LNCaP clone FGC (cell line): ENCODE data around the gene RPAP2.
"Not testable (repeated sequence)": the region's sequence is repeated elsewhere in the genome, so short reads cannot be mapped to it uniquely, and the experiment has no call there.

Source experiments
- DNase-seq: peaks from one replicate; pipeline ENCODE4 v3.0.0-alpha.2; 2011; ENCODE audit warnings: low read depth
- H3K4me3 ChIP-seq: 2 replicates; pipeline ENCODE4 v1.5.1; 2011; ENCODE audit warnings: mild to moderate bottlenecking, low read depth, low read length, control low read depth
- TF ChIP-seq, protein P1 (sequence below): IDR thresholded peaks from 2 replicates; pipeline ENCODE4 v1.5.1; 2012; ENCODE audit warnings: mild to moderate bottlenecking; ENCODE audit not compliant: control insufficient read depth, insufficient read depth; ENCODE audit errors: extremely low read depth

RPAP2 gene

DNA sequence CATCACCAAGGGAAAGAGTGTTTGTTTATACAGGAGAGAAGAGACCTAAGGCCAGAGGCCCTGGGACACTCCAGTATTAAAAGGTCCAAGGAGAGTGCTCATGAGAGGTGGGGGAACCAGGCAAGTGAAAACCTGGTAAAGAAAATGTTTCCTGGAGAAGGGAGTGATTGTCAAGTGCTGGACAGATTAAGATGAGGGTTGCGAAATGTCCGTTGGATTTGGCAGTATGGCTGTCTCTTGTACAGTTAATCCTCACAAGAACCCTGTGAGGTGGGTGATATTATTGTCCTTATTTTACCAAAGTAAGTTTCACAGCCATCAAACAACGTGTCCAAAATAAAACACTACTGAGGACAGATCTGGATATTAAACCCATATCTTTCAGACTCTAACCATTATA is 44.2 kb downstream of the RPAP2 start:
- DNase-seq = no peak
- H3K4me3 ChIP-seq = no peak overlapping the region
- TF ChIP-seq, protein P1, sequence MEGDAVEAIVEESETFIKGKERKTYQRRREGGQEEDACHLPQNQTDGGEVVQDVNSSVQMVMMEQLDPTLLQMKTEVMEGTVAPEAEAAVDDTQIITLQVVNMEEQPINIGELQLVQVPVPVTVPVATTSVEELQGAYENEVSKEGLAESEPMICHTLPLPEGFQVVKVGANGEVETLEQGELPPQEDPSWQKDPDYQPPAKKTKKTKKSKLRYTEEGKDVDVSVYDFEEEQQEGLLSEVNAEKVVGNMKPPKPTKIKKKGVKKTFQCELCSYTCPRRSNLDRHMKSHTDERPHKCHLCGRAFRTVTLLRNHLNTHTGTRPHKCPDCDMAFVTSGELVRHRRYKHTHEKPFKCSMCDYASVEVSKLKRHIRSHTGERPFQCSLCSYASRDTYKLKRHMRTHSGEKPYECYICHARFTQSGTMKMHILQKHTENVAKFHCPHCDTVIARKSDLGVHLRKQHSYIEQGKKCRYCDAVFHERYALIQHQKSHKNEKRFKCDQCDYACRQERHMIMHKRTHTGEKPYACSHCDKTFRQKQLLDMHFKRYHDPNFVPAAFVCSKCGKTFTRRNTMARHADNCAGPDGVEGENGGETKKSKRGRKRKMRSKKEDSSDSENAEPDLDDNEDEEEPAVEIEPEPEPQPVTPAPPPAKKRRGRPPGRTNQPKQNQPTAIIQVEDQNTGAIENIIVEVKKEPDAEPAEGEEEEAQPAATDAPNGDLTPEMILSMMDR = no peak

DNA sequence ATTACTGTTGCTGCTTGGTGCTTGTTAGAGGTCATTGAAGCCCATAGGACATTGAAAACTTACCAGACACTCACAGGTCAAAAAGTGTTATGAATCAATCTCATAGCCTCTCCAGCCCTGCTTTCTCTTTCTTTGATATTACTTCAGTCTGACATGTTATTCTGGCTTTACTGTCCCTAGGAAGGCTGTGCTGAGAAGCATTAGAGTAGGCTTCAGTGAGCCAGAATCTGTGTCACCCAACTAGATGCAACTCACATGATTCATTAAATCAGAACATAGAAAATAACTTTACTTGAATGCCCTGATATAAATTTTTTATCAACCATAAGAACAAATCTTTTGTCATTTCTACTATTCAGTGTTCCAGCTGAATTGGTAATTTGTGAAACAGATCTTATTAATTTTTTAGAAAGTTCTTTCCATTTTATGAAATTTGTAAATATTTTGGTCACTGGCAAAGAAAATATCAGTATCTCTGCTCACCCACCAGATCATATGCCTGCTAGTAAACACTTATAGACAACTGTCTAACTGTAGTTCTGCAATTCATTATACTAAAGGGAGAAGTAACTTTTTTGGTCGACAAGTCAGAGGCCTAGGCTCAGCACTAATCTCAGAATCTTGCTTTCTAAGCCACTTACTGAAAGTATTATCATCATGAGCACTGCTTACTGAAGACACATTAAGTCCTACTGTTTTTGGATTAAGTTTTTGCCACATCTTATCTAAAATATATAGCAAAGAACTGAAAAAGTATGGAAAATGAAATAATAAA is 48.2 kb downstream of the RPAP2 start:
- no peak overlapping the region for H3K4me3 ChIP-seq
- no peak for DNase-seq
- TF ChIP-seq, protein P1 = no peak

DNA sequence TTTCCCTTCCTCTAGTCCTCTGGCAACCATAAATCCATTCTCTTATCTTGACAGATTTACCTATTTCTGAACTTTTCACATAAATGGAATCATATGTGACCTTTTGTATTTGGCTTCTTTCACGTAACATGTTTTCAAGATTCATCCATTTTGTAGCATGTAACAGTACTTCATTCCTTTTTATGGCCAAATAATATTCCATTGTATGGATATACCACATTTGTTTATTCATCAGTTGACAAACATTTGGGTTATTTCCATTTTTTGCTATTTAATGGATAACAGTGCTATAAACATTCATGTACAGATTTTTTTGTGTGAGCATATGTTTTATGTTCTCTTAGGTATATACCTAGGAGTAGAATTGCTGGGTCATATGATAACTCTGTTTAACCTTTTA is 54.0 kb downstream of the RPAP2 start:
- no peak for DNase-seq
- H3K4me3 ChIP-seq = no peak overlapping the region
- TF ChIP-seq, protein P1 = no peak

DNA sequence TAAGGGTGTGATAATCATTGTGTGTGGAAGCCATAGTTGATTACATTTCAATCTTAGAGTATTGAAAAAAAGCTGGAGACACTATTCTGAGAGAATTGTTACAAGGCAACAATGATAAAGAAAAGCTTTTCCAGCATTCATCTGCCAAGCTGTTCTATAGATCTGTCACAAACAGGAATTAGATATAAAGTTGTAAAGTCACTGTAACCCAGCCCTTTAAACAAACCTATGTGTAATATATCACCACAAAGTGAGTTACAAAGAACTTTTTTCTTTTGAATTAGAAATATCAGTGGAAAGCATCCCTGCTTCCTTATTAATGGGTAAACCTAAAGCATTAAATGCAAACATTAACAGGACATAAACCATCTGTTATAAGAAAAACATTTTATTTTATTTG is 55.4 kb downstream of the RPAP2 start:
- H3K4me3 ChIP-seq = no peak overlapping the region
- no peak for DNase-seq
- TF ChIP-seq, protein P1 = no peak

DNA sequence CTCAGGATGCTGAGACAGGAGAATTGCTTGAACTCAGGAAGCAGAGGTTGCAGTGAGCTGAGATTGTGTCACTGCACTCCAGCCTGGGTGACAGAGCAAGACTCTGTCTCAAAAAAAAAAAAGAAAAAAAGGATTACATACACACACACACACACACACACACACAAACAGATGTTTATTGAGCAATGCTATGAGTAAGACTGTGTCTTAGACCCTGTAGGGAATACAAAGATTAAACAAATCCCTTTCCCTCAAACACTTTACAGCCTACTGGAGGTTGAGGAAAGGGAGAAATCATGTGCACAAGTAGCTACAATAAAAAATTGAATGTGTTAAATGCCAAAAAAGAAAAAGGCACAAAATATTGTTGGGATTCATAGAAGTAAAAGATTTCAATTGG is 58.1 kb downstream of the RPAP2 start:
- TF ChIP-seq, protein P1 = no peak
- no peak for DNase-seq
- no peak overlapping the region for H3K4me3 ChIP-seq

DNA sequence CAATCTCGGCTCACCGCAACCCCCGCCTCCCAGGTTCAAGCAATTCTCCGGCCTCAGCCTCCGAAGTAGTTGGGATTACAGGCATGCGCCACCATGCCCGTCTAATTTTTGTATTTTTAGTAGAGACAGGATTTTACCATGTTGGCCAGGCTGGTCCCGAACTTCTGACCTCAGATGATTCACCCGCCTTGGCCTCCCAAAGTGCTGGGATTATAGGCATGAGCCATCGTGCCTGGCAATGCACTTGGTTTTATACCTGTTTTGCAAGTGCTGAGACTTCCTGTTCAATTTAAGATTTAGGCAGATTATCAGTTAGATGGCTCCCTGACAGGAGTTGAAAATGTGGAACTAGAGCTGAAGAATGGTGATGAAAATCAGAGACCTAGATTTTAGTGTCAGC is 60.5 kb downstream of the RPAP2 start:
- not testable (repeated sequence) for DNase-seq, H3K4me3 ChIP-seq

DNA sequence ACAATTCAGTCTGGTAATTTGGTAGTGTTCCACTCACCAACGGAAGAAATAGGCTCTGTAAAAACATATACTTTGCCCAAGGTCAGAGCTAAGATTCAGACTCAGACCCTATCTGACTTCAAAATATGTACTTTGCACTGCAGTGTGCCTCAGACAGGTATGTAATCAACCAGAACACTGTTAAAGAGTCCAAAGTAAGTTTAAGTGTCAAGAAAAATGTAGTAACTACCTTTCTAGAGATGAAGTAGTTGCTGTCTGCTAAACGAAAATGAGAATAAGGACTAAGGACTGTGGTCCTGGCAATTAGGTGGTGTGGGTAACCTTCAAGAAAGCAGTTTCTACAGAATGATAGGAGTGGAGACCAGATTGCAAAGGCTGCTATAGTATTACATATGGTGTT is 61.1 kb downstream of the RPAP2 start:
- DNase-seq = no peak
- TF ChIP-seq, protein P1 = no peak

More for the DNA sequence above, 61.1 kb downstream of the RPAP2 start:
- no peak overlapping the region for H3K4me3 ChIP-seq
